Effector memory CD4-positive, alpha-beta T cell (primary cell): ENCODE data around the gene PTCD3.

ENCODE experiments used
- DNase-seq, 3 donors: peaks; one replicate each; pipeline ENCODE4 v3.0.0-alpha.2; 2020
- H3K27ac ChIP-seq: 2 replicates; pipeline ENCODE4 v1.7.0; 2013; ENCODE audit warnings: mild to moderate bottlenecking, low read length, moderate library complexity; ENCODE audit not compliant: insufficient read depth, poor library complexity, severe bottlenecking
- H3K27me3 ChIP-seq: replicated peaks from 2 replicates; pipeline ENCODE4 v1.7.0; 2013; ENCODE audit warnings: mild to moderate bottlenecking, low read length; ENCODE audit not compliant: insufficient read depth, control insufficient read depth, poor library complexity, severe bottlenecking
- H3K36me3 ChIP-seq: 2 replicates; pipeline ENCODE4 v1.7.0; 2013; ENCODE audit warnings: mild to moderate bottlenecking, low read length, moderate library complexity; ENCODE audit not compliant: control insufficient read depth, insufficient read depth
- H3K4me1 ChIP-seq: 2 replicates; pipeline ENCODE4 v1.7.0; 2013; ENCODE audit warnings: low read length, mild to moderate bottlenecking; ENCODE audit not compliant: control insufficient read depth, insufficient read depth, poor library complexity, severe bottlenecking
- H3K4me3 ChIP-seq: 2 replicates; pipeline ENCODE4 v1.7.0; 2013; ENCODE audit warnings: low read length, low read depth, mild to moderate bottlenecking; ENCODE audit not compliant: insufficient read depth, poor library complexity, severe bottlenecking
- H3K9me3 ChIP-seq: 2 replicates; pipeline ENCODE4 v1.7.0; 2013; ENCODE audit warnings: mild to moderate bottlenecking, low read length, moderate library complexity; ENCODE audit not compliant: control insufficient read depth

PTCD3 gene

GRCh38 chr2:86079981-86080911 is 25.8 kb upstream of the PTCD3 start:
- H3K36me3 ChIP-seq, result peaks cover 17% of the 10 kb centered on the region
- H3K27me3 ChIP-seq, result no peaks in the 10 kb centered on the region
- H3K27ac ChIP-seq, result peak overlapping the region; percentile 54
- H3K4me1 ChIP-seq, result peaks cover 12% of the 10 kb centered on the region
- DNase-seq, result peak; percentile 69 to 78 (median 72)
- no peaks in the 10 kb centered on the region for H3K9me3 ChIP-seq
- no peak overlapping the region for H3K4me3 ChIP-seq

- H3K27ac ChIP-seq, result no peak overlapping the region
- no peak for DNase-seq
- no peaks in the 10 kb centered on the region for H3K9me3 ChIP-seq
- peaks cover 16% of the 10 kb centered on the region for H3K36me3 ChIP-seq
- H3K4me1 ChIP-seq, result peaks cover 12% of the 10 kb centered on the region
- no peak overlapping the region for H3K4me3 ChIP-seq
- H3K27me3 ChIP-seq, result no peaks in the 10 kb centered on the region
Observed at GRCh38 chr2:86081724-86082123, 24.3 kb upstream of the PTCD3 start.

GRCh38 chr2:86082756-86083155 is 23.3 kb upstream of the PTCD3 start:
- peaks cover 11% of the 10 kb centered on the region for H3K36me3 ChIP-seq
- H3K27me3 ChIP-seq, result no peaks in the 10 kb centered on the region
- no peak overlapping the region for H3K27ac ChIP-seq
- no peak overlapping the region for H3K4me3 ChIP-seq
- H3K9me3 ChIP-seq, result no peaks in the 10 kb centered on the region
- H3K4me1 ChIP-seq, result peaks cover 12% of the 10 kb centered on the region
- no peak for DNase-seq

DNA sequence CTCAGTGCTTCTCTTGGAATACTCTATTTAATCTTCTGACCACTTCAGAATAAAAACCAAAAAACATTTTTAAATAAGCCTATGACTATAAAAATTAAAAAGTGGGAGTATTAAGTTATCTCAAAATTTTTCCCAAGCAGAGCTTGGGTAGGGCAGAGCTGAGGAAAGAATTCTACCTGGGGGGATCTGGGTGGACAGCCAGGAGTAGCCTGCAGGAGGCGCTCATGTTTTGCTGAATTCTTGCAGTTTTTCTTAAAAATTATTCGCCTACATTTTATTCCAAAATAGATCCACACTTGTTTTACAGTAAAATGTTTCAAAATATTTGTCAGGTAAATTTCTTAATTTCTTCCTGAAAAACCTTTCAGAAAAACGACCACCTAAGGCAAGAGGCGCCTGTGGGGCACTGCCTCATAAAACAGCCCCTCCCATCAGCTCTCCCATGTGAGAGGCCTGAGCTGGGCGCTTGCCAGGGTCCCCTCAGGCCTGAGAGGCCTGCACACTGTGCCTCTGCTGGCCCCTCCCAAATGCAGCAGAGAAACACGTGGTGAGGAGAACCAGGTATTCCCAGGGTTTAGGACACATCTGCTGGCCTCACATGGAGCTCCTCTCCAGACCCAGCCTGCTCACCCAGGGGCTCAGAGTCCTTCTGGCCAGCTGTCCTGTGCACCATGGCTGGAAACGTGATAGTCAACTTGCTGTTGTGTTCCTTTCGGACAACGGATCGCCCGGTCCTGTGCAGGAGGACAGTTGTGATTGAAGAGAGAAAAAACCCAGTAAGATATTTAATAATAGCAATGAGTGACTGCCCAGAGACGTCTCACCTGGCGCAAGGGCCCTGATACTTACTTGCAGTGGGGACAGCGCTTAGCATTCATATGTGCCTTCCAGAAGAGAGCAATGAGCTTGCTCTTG is 17.8 kb upstream of the PTCD3 start:
- no peak for DNase-seq
- H3K4me1 ChIP-seq, result no peaks in the 10 kb centered on the region
- H3K27ac ChIP-seq, result no peak overlapping the region
- no peak overlapping the region for H3K4me3 ChIP-seq
- H3K27me3 ChIP-seq, result no peaks in the 10 kb centered on the region
- H3K36me3 ChIP-seq, result peaks cover 36% of the 10 kb centered on the region
- no peaks in the 10 kb centered on the region for H3K9me3 ChIP-seq

DNA sequence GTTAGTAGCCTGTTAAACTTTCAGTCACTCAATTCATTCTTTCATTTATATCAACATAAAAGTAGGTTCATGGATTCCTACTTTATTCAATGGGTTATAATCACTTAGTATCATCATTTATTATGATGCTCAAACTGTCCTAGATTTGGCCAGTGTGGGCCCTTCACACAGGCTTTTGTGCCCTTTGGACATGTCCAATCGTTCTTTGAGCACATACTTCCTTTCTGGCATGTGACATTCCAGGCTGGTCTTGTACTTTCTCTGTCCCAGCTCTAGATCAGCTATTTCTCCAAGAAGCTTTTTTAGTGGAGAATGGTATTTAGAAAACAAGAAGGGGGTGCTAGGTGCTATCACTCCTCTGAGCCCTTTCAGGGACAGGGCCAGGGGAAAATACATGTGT is 11.8 kb upstream of the PTCD3 start:
- no peak for DNase-seq
- Histone ChIP-seq H3K36me3 (peaks cover 47% of the 10 kb centered on the region), H3K9me3 (no peaks in the 10 kb centered on the region), H3K27ac (no peak overlapping the region), H3K27me3 (no peaks in the 10 kb centered on the region), H3K4me3 (no peak overlapping the region), H3K4me1 (no peaks in the 10 kb centered on the region)

- H3K4me1 ChIP-seq, result no peaks in the 10 kb centered on the region
- DNase-seq, result no peak
- no peaks in the 10 kb centered on the region for H3K27me3 ChIP-seq
- H3K36me3 ChIP-seq, result peaks cover 34% of the 10 kb centered on the region
- H3K9me3 ChIP-seq, result no peaks in the 10 kb centered on the region
- no peak overlapping the region for H3K27ac ChIP-seq
- H3K4me3 ChIP-seq, result no peak overlapping the region
Observed at GRCh38 chr2:86097114-86097896, 8.7 kb upstream of the PTCD3 start.

DNA sequence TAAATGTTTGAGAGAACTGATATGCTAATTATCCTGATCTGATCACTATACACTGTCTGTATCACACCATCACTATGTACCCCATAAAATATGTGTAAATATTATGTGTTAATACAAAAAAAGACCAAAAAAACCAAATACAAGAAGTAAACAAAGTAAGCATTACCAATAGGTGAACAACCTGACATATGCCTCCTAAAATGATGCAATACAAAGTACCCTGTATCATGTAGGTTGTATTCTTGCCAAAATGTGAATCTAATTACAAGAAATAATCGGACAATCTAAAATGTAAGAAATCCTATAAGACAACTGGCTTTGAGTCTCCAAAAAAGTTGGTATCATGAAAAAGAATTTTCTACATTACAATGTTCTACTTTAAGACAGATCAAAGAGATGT is 8.1 kb upstream of the PTCD3 start:
- H3K36me3 ChIP-seq, result peaks cover 34% of the 10 kb centered on the region
- H3K27ac ChIP-seq, result no peak overlapping the region
- H3K4me1 ChIP-seq, result no peaks in the 10 kb centered on the region
- no peaks in the 10 kb centered on the region for H3K27me3 ChIP-seq
- H3K9me3 ChIP-seq, result no peaks in the 10 kb centered on the region
- no peak overlapping the region for H3K4me3 ChIP-seq
- DNase-seq, result no peak

DNA sequence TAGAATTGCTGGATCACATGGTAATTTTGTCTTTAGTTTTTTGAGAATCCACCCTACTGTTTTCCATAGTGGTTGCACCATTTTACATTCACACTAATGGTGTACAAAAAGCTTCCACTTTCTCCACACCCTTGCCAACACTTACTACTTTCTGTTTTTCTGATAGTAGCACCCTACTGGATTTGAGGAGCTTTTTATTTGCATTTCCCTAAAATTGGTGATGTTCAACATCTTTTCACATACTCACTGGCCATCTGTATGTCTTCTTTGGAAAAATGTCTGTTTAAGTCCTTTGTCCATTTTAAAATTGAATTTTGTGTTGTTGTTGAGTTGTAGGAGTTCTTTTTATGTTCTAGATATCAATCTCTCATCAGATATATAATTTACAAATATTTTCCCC is 3.9 kb upstream of the PTCD3 start:
- no peaks in the 10 kb centered on the region for H3K9me3 ChIP-seq
- H3K4me3 ChIP-seq, result no peak overlapping the region
- peaks cover 8% of the 10 kb centered on the region for H3K4me1 ChIP-seq
- H3K36me3 ChIP-seq, result peaks cover 21% of the 10 kb centered on the region
- no peaks in the 10 kb centered on the region for H3K27me3 ChIP-seq
- no peak overlapping the region for H3K27ac ChIP-seq
- no peak for DNase-seq

DNA sequence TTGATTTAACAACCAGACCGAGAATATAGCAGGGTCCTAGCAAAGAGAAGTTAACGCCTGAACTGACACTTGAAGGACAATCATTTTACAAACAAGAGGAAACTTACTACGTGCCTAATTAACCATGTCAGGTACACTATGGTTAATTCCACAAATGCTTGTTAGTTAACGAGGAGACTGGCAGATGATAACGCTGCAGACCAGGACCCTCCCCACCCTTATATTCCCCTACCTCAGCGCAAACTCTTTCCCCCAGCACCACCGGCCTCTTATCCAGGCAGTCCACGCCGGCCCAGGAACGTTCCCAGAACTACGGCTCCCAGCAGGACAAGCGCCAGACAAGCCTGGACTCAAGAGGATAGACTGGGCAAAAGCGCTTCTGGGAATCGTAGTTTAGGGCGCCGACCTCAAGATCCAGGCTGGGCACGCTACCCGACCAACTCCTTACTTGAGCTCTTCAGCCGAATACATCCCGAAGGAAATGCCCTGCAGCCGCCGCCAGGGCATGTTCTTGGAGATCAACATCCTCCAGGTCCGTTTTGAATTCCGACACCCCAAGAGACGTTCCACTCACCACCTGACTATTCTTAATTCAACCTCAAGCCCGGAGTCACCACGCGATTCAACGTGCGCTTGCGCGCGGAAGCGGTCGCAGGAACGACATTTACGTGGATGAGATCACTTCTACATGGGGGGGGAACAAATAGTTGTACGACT is 625 bp upstream of the PTCD3 start, which contains the start of gene POLR1A:
TSS of gene POLR1A (minus strand) at position 635 of the 717 bp plus-strand sequence. CDS start at position 525, 110 bp downstream.
- peak within 1 kb of the TSS; percentile 81 for H3K4me3 ChIP-seq
- peaks cover 17% of the 10 kb centered on the region for H3K36me3 ChIP-seq
- H3K27me3 ChIP-seq, result no peaks in the 10 kb centered on the region
- peak; percentile 65 to 76 (median 74) for DNase-seq
- H3K4me1 ChIP-seq, result peaks cover 11% of the 10 kb centered on the region
- H3K27ac ChIP-seq, result peak within 1 kb of the TSS; percentile 88
- H3K9me3 ChIP-seq, result no peaks in the 10 kb centered on the region
